Erythroblast (primary cell): ENCODE results near the gene SYTL2.

Source experiments
- DNase-seq, 2 experiments: peaks; one replicate each; lab custom pipeline; 2025; lab: John Stamatoyannopoulos, UW
- GATA1 ChIP-seq: IDR thresholded peaks from 2 replicates; pipeline ENCODE4 v1.6.1; 2011; ENCODE audit warnings: low read depth, mild to moderate bottlenecking, control low read depth, low read length, moderate library complexity
- POLR2A ChIP-seq: IDR thresholded peaks from 2 replicates; pipeline ENCODE4 v1.6.1; 2011; ENCODE audit warnings: mild to moderate bottlenecking, low read length

The SYTL2 gene

DNA sequence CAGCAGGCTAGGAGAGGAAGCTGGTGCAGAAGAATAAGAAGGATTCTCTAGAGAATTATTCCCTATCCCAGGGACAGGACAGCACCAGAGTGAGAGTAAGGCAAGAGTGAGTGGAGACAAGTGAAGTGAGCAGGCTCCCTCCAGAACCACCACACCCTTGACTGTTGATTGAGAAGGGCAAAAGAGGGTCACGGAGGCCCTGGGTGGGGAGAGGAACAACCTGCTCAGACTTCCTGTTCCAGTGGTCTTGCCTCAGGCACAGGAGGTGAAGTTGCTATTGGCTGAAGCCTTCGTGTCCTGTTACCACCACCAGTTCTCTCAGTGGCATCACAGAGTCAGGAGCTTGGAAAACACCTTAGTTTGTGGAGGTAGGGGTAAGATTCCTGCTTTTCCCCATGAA lies 73.2 kb downstream of the SYTL2 start:
- TF ChIP-seq POLR2A (no peak), GATA1 (no peak)
- DNase-seq = no peak

DNA sequence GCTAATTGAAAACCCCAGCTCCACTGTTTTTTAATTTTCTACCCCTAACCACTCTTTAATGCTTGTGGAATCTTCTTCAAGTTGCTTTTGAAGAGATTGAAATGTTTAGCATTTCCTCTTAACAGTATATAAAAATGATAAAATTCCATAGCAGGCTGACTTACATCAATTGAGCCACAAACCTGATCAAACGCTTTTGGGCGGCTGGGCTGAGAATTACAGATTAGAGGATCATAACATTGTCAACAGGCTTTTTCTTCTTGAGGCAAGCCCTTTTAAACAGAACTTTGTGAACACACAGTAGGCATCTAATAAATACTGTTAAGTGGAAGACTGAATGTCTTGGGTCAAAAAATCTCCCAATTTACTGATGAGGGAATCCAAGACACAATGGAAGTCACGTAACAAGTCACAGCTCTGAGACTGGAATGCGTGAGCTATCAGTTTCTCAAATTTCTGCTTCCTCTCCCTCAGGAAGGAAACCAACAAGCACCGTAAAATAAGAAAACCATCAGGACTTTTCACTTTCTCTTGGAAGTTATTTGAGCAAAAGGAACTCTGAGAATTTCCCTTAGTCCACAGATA lies 75.0 kb downstream of the SYTL2 start:
- TF ChIP-seq GATA1 (no peak), POLR2A (no peak)
- DNase-seq = no peak

DNA sequence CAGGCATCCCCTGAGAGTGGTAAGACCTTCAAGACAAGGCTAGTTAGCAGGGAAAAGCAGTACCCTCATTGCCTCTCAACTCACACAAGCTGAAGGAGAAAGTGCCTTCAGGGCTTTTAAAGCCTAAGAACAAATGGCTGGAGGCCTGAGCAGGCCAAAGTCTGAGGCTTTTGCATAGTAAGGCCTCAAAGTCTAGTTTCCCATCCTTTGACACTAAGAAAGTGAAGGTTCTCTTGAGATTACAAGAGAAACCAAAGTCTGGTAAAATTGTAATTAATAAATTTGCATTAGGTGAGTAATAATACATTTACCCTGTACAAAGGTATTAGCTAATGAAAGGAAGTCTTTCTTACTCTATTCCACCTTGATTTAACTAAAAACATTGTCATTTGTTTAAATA lies 78.0 kb downstream of the SYTL2 start:
- TF ChIP-seq POLR2A = no peak
- no peak for TF ChIP-seq GATA1
- DNase-seq = no peak

DNA sequence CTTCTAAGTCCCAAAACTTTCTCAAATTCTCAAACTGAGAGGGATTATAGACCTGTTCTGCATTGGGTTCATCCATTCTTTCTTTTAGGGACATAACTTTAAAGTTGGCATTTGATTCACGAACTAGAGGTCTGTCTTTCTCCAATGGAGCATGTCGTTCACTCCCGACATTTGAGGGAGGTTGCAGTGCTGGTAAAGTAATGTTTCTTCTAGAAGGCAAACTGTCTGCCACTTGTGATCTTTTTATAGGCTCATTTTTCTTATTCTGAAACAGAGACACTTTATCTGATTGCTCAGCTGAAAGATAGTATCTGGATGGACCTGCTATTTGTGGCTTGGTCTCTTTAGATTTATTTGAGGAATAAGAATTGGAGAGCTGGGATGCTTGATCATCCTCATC lies 84.6 kb downstream of the SYTL2 start:
- TF ChIP-seq GATA1 (no peak), POLR2A (no peak)
- no peak for DNase-seq

DNA sequence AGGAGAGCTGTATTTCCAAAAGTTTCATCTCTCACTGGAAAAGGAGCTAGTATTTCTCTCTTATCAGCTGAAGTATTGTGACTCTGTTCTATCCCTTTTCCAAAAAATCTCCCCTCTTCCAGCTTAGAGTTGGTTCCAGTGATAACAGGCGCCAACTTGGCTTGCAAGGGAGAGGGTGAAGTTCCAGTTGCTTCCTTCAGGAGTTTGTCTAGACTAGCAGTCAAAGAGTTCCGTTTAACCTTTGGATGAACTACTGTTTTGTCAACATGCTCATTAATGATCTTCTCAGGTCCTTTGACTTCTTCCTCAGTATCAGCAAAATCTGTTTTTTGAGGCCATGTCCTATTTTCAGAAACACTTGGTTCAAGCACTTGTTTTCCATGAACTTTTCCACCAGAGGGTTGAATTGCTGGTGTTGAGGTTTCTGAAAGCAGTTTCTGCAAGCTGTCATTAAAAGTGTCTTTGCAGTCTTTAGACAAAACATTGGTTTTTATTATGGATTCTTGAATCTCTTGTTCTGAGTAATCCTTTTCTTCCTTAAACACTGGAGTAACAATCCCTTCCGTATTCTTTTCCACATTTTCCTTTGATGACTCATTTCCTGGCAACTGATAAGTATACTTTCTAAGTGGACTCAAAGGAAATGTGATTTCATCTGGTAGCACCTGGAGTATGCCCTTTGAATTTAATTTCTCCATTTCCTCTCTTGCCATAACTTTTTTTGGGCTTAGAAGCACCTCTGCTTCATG lies 85.3 kb downstream of the SYTL2 start:
- TF ChIP-seq POLR2A = no peak
- TF ChIP-seq GATA1 = no peak
- DNase-seq = no peak

DNA sequence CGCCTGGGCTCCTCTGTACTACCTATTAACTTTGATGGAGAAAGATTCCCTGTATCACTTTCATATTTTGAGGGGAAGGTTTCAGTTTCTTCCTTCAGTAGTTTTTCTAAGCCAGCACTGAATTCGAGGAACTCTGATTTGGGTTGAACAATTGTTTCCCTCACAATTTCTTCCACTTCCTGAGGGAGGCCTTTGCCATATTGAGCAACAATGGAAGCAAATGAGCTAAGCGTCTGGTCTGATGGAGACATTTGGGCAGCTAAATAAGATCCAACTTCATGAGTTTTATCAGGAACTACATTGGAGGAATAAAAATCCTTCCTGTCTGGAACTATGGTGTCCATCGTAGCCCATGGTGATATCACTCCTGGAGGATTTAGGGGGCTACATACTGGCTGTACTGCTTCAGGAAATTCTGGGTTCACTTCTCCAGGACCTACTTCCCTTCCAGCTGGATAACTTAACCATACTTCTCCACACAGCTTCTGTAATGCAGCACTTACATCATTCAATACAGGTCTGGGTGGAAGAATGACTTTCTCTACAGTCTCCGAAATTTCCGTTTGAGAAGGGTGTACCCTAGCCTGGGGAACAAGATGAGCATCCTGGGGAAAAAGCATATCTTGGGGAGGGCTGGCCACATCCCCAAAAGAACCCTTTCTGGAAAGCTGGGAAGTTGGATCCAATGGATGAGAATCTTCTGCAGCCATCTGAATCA lies 86.0 kb downstream of the SYTL2 start:
- DNase-seq = no peak
- no peak for TF ChIP-seq GATA1
- TF ChIP-seq POLR2A = no peak

DNA sequence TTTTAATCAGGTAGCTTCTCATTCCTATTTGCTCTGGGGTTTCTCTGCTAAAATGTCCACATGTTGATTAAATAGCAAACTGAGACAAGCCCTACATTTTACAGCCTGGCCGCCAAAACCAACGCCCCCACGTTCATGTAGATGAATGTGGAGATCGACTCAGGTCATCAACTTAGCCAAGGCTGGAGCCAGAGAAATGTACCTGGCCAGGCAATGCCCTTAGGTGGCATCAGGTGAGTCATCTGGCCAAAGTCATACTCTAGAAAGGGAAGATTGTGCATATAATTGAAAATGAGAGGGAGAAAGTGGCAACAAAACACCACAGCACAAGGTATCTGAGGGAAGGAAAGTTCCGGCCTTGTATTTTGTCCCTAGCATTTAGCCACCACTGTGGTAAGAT lies 87.9 kb downstream of the SYTL2 start:
- DNase-seq = no peak
- no peak for TF ChIP-seq GATA1
- no peak for TF ChIP-seq POLR2A

DNA sequence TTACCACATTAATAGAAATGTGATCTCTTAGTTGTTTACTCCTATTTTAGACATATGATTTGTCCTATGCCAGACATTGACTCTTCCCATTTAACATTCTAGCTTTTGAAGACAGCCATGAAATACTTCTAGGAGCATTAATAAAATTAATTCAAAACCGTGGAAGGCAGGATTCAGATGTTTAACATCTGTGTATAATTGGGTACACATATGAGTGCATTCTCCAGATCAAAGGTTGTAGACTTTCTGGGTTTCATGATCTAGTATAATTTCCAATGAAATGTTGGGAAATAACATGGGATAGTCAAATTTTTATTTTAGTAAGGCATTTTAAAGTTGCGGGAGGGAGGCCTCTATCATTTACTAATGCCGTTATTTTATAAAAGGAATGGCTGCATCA lies 89.8 kb downstream of the SYTL2 start:
- TF ChIP-seq POLR2A = no peak
- no peak for TF ChIP-seq GATA1
- DNase-seq = no peak

DNA sequence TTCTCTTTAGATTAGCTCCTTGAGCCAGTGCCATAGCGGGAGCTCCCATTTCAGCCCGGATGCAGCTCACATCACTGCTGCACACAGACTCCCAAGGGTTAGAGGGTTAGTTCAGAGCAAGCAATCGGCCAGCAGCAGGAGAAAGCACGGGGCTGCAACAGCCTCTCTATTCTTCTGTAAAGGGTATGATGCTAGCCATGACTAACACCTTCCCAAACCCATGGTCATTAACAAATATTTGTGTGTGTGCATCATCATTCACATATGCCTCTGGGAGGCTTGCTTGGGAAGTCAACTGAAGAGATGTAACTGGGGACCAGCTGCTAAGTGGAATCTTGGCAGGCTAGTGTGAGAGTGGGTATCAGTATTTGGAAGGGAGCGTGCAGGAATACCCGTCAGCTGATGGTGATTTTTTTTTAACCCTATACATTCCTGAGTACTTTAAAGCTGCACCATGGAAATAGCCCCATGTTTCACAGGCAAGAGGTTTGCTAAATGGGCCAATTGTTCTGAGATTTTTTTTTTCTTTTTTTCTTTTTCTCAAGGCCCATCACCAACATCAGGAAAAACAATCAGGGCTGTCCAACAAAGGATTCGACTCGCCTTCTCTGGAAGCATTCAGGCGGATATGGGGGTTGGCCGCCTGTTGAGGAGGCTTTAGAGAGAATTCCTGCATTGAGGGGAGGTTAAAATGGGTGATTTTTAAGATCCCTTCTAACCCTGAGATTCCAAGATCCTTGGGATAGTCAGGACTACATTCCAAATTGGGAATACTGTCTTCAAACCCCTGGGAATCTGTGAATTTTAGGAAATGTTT lies 91.7 kb downstream of the SYTL2 start:
- DNase-seq = no peak
- TF ChIP-seq GATA1 (no peak), POLR2A (no peak)

DNA sequence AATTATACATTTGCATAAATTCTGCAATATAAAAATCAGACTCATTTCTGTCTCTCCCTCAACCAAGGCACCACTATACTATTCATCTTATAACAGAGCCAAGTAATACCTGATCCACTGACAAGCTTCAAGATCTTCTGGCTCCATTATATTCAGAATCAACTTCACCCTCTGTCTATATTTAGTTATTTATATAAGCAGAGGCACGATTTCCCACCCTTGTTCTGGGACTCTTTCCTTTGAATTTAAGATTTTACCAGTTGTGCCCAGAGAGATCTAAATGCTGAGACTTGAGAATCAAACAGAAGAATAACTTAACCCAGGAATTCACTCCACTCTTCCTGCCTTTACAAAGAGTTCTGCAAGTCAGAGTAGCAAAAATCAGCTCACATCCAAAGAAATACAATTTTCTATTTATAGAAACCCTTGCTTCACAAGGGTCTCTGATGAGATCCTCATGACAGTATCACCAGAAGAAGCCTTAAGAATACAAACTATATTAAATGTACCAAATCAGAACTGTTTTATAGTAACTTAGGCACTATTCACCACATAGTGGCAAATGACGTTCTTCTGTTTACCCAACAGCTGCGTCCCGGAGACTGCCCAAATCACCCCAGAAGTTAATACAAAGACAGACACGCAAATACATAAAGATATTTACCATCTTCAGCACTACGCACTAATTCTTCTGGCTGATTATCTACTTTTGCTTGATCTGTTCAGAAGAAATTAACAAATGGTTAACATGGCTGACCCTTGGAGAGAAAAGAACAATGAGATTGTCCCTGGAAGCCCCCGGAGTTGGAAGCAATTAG lies 92.6 kb downstream of the SYTL2 start:
- TF ChIP-seq GATA1 (no peak), POLR2A (no peak)
- DNase-seq = no peak

DNA sequence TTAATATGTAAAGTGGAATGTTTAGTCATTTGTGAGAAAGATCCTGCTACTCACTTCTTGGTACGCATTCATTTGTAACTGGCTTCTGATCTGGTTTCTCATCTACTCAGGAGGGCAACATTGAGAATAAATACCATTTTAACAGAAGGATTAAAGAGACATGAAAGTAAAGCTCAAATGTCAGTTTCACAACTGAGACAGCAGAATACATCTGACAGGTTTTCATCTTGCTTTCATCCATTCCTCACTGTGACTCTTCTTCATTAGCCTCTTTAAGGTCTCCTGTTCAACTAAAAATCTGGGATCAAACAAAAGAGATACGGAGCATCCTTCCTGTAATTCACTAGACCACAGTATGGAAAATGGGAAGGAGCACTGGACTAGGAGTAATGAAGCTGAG lies 93.5 kb downstream of the SYTL2 start:
- DNase-seq = no peak
- TF ChIP-seq GATA1 (no peak), POLR2A (no peak)

DNA sequence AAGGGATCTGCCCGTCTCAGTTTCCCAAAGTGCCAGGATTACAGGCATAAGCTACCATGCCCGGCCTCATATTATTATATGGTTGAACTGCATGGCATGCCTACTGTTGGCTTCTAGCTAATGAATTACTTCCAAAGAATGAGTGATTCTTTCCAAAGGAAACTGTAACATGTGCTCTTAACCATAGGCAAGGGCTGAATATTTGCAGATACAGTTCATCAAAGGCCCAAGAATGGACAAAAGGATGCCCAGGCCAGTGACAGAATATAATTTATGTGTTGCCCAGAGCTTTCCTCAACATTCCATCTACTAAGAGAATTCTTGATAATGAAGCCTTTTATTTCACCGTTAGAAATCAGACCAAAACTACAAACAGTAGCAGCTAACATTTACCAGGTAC lies 98.0 kb downstream of the SYTL2 start:
- no peak for DNase-seq
- TF ChIP-seq GATA1 (no peak), POLR2A (no peak)

DNA sequence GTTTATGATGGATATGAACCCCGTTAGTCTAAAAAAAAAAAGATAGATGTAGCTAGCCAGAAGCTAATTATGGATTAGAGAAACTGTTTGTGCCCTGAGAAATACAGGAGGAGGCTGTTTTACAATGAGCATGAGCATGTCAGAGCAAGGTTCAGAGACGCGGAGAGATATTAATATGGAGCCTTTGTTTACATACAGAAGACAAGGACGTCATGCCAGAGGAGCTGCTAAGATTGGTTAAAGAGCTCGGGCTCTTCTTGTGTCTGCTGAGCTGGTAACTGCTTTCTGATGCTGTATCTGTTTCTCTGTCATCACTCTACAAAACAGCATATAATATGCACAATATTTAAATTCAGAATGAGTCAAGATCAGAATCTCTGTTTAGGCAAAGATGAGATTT lies 100.0 kb downstream of the SYTL2 start:
- TF ChIP-seq GATA1 (no peak), POLR2A (no peak)
- no peak for DNase-seq
